Peyer's patch (tissue), 4 donors: Measurements from ENCODE around the gene NPAS2.

ENCODE experiments used
- CTCF ChIP-seq, 6 experiments: fragments of 450-650 bp in 4 of 6; fragments of 200-600 bp in 2 of 6; sonication (generic) in 1 of 6; IDR thresholded peaks; one replicate each; pipeline ENCODE4 v1.5.1; 2017 to 2019; ENCODE audit warnings: antibody characterized with exemption in 6 of 6, mild to moderate bottlenecking in 3 of 6, moderate library complexity in 1 of 6
- POLR2A ChIP-seq, 2 donors: fragments of 450-650 bp; IDR thresholded peaks; one replicate each; pipeline ENCODE4 v1.5.1; 2017; ENCODE audit warnings: antibody characterized with exemption in 2 of 2, mild to moderate bottlenecking in 2 of 2, moderate library complexity in 2 of 2

GRCh38 chr2:100840519-100840918, 20.6 kb downstream of the NPAS2 start:
- TF ChIP-seq CTCF (IDR thresholded peaks at IDR 0.05): no peak
- TF ChIP-seq POLR2A (IDR thresholded peaks at IDR 0.05): no peak
